HL-60/S4 (cell line): Measurements from ENCODE around the gene SMIM17.

ENCODE experiments used
- in situ Hi-C: fragments of 300-500 bp; cut with MboI; formaldehyde crosslinking; loops from 2 replicates; pipeline ENCODE4 v1.14.3; 2022; ENCODE audit warnings: low sequenced_read_pairs

SMIM17 gene

DNA sequence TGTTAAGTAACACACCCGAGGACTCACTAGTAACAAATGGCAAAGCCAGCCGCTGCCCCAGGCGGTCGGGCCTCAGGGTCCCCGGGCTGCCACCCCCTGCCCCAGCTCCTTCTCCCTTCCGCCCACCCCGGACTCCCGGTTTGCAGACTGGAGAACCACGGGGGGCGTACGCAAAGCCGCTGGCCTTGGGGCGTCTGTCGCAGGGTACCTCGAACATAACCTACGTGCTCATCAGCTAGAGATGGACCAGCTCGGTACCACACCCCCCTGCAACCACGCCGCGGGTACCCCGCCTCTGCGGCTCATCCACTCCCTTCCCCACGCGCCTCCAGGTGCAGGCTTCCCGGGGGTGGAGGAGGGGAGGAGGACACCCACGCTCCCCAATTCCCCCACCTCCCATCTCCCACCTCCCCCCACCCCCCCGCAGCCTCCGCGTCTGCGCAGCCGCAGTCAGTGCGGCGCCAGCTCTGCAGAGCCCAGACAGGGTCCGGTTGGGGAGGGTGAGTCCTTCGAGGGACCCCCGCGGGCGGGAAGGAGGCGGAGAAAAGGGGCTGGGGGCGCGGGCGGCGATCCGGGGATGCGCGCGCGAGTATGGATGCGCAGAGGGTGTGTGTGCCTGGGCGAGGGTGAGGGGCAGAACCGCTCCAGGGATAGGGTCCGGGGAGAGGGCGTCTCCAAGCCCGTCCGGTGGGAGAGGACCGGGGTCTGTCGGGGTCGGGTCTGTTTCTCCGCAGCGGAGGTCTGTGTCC, at the start of gene SMIM17:
SMIM17 (plus strand) TSS at position 449 of the 749 bp plus-strand sequence. CDS start 2,509 bp downstream, outside the sequence.
- in situ Hi-C loops = no loop called here

DNA sequence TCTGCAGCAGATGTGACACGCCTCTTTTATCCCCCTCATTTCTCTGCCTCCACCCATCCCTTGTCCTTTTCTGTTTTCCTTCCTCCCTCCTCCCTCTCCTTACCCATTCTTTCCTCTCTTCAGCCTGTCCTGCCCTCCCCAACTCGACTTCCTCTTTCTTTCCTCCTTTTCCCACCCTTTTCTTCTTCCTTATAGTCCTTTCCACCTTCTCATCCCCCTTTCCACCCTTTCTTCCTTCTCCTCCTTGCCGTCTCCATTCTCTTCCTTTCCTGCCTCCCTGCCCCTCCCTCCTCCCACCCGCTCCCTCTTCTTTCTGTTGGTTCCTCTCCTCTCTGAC, 48.5 kb upstream of the SMIM17 start:
- in situ Hi-C loops = no loop called here

DNA sequence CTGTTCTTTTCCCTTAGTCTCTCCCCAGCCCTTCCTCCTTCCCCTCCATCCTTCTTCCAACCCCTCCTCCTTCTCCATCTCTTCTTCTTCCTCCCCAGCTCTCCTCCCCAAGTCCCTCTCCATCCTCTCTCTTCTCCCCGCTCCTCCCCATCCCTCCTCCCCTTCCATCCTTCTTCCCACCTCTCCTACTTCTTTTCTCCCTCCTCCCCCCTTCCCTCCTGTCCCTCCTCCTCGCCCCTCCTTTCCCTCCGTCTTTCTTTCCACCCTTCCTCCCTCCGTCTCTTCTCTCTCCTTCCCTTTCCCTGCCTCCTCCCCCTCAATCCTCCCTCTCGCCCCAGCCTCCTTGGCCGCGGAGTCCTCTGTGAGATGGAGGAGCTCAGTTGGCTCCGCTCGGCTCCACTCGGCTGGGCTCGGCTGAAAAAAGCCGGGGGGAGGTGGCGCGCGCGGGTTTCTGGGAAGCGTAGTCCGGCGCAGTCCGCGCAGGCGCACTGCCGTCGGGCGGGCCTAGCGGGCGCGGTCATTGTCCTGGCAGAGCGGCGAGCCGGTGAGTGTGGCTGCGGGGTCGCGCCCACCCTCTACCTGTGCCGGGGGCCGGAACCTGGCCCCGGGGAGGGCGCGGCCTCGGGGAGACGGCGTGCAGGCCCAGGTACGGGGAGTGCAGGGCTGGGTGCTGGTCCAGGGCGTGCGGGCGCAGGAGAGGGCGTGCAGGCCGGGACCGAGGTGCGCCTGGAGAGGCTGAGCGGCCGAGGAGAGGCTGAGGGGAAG, 48.0 kb upstream of the SMIM17 start, which contains the start of gene ZNF71:
ZNF71 (plus strand) TSS at position 520 of the 765 bp plus-strand sequence. CDS start 6,257 bp downstream, outside the sequence.
- in situ Hi-C loops = no loop called here

DNA sequence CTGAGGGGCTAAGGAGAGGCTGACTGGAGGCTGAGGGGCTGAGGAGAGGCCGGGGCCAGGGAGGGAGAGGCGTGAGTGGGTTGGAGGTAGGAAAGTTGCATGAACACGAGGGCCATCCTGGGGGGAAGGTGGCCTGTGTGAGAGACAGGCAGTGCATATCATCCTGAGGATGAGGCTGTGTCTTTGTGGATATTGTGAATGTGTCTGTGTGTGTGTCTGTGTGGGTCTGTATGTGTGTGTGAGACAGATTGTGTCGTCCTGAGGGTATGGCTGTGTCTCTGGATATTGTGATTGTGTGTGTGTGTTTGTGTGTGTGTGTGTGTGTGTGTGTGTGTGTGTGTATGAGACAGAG, 47.4 kb upstream of the SMIM17 start:
- in situ Hi-C loops = no loop called here

GRCh38 chr19:56596676-56597075, 46.3 kb upstream of the SMIM17 start:
- in situ Hi-C loops = no loop called here

DNA sequence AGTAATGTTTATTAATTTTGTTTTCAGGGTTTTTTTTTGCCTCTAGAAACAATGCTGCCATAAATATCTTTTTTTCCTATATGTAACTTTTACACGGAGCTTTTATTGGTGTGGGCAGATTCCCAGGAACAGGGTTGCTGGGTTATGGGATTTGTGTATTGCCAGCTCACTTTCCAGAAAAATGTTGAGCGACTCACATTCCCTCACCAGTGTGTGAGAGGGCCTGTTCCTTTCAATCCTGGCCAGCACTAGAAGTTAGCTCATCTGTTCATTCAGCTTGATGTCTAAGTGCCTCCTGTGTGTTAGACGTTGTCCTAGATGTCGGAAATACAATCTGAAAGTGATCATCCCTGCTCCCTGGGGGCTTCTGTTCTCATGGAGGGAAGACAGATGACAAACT, 45.3 kb upstream of the SMIM17 start:
- in situ Hi-C loops = no loop called here

- in situ Hi-C loops = no loop called here
These were observed 41.6 kb upstream of the SMIM17 start for GRCh38 chr19:56601375-56601774.

DNA sequence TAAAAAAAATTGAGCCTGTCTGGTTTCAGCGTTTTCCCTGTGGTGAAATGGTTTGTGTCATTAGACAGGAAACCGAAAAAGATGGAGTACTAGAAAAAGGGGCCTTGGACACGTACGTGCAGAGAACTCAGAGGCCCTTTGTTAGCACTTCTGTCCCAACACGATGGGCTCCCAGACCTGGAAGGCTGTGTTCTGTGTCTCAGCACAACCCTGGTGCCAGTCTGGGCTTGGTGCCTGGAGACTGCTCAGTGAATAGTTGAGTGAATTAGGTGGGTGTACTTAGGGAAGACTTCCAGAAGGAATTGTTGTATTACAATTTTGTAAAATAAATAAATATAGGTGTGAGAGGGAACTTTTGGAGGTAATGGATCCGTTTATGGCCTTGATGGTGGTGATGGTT, 39.1 kb upstream of the SMIM17 start:
- in situ Hi-C loops = no loop called here

DNA sequence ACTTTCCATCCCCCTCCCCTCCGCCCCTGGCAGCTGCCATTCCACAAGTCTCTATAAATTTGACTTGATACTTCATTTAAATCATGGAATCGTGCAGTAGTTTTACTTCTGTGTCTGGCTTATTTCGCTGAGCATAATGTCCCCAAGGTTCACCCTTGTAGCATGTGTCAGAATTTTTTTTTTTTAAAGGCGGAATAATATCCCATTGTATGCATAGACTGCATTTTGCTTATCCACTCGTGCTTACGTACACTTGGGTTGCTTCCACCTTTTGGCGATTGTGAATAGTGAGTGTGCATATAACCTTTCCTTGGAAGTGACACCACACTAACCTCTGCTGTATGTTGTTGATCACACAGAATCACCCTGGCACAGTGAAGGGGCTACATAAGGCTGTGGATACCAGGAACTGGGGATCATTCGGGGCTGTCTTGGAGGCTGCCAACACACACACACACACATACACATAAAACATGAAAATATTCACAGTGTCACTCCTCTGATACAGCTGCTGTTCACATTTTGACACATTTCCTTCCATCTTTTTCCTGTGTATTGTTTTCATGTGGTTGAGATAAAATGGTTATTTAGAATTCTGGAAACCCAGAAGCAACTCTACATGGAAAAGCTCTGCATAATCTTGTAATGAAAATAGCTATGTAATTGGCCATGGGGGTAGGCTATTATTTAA, 34.5 kb upstream of the SMIM17 start:
- in situ Hi-C loops = no loop called here

DNA sequence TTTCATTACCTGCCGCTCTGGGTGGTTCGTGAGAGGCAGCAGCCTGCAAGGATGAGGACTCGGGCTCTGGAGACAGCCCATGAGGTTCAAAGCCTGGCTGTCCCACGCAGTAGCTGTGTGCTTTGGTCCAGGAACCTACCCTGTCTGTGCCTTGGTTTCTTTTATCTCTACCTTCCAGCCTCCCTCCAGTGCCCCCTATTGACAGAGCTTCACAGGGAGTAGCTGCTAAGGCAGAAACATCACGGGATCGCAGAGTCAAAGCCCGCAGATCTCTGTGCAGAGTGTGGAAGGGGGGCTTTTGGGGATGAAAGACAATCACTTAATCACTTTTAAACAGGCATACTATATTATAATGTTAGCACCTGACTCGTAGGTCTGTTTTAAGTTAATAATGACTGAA, 31.7 kb upstream of the SMIM17 start:
- in situ Hi-C loops = no loop called here

GRCh38 chr19:56612737-56613136, 30.2 kb upstream of the SMIM17 start:
- in situ Hi-C loops = no loop called here

DNA sequence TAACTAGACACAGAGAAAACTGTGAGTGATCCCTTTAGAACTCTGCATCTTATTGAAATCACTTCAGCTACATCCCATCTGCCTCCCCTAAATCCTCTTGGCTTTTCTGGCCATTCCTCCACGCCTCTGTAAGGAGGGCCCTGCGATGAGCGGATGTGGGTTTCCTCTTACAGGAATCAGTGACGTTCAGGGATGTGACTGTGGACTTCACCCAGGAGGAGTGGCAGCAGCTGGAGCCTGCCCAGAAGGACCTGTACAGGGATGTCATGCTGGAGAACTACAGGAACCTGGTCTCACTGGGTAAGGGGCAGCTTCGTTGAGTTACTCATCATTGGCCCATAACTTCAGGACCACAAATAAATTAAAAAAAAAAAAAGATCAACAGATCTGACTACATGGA, 29.3 kb upstream of the SMIM17 start:
- in situ Hi-C loops = no loop called here

DNA sequence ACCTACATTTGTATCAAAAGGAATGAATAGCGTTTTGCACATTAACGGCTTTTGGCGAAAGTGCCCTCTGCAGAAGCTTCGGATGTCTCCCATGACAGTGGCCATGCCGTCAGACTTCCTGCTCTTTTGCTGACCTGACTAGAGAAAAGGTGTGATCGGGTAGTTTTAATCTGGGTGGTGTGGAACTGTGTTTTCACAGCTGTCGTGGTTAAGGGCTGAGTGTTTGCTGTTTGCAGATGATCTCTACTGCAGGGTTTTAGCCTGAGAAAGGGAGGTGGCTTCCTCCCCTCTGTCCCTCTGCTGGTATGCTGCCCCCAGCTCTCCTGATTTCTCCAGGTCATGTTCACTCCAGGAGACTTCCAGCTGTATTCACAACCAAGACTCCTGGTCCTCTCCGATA, 25.4 kb upstream of the SMIM17 start:
- in situ Hi-C loops = no loop called here

DNA sequence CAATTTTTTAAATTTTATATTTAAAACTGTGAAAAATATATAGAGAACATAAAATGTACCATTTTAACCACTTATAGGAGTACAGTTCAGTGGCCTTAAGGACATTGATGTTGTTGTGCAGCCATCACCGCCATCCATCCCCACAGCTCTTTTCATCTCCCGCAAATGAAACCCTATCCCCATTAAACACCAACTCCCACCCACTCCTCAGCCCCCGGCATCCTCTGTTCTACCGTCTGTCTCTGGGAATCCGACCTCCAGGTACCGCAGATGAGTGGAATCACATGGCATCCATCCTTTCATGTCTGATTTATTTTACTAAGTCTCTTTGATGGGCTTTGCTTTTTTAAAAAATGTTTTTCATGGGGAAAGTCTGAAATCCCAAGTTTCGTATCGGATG, 23.8 kb upstream of the SMIM17 start:
- in situ Hi-C loops = no loop called here

DNA sequence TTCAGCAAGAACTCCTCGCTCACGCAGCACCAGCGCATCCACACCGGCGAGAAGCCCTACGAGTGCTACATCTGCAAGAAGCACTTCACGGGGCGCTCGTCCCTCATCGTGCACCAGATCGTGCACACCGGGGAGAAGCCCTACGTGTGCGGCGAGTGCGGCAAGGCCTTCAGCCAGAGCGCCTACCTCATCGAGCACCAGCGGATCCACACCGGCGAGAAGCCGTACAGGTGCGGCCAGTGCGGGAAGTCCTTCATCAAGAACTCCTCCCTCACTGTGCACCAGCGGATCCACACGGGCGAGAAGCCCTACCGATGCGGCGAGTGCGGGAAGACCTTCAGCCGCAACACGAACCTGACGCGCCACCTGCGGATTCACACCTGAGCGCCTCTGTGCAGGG, 20.6 kb upstream of the SMIM17 start:
- in situ Hi-C loops = no loop called here

- in situ Hi-C loops = no loop called here
These were observed 20.0 kb upstream of the SMIM17 start for GRCh38 chr19:56623006-56623405.

GRCh38 chr19:56625708-56626107, 17.3 kb upstream of the SMIM17 start:
- in situ Hi-C loops = no loop called here

- in situ Hi-C loops = no loop called here
These were observed 9.9 kb upstream of the SMIM17 start for GRCh38 chr19:56633021-56633420.

DNA sequence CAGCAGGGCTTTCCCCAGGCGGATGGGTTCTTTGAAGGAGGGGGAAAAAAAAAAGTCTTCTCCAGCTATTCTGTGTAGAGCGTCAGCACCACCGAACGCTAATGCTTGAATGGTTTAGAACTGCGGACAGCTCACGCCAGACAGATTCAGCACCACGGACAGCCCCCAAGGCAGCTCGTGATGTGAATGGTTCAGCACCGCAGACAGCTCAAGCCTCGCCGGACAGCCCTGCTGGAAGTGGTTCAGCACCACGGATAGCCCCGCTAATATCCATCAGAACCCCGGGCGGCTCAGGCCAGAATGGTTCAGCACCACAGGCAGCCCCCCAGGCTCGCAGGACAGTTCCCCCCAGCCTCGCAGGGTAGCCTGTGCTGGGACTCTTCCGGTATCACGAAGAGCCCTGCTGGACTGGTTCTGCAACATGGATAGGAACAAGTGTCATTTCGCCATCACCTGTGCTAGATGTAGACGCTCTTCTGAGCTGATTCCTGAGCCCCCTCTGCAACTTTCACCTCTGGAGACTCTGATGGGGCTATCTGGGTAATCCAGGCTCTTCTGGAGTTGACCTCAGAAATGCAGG, 4.9 kb upstream of the SMIM17 start:
- in situ Hi-C loops = no loop called here

GRCh38 chr19:56639217-56639616, 3.7 kb upstream of the SMIM17 start:
- in situ Hi-C loops = no loop called here

DNA sequence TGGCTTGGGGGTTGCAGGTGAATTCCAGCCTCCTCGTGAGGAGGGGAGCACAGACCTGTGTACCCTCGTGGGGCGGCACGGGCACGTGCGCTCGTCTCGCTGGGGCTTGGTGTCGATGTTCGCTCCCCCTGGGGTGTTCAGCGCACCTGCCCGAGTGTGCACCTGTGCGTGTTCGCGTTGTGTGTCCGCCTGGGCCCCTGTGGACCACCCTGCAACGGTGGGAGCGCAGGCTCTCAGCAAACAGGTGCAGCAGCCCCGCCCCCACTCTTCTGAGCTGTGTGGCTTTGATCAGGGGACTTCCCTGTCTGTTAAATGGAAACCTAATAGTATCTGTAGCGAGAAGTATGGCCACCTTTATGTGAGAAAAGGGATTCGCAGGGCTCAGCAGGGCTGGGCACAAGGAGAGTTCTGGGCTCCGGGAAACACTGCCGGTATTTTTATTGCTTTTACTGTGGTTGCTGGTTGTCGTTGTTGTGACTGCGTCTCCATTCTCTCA, 549 bp downstream of the SMIM17 start:
- in situ Hi-C loops = no loop called here
